SIG-M5 (cell line): Measurements from ENCODE around the gene PLIN4.

Experiments
- DNase-seq: peaks from one replicate; lab custom pipeline; 2025; lab: John Stamatoyannopoulos, UW

PLIN4 gene

DNA sequence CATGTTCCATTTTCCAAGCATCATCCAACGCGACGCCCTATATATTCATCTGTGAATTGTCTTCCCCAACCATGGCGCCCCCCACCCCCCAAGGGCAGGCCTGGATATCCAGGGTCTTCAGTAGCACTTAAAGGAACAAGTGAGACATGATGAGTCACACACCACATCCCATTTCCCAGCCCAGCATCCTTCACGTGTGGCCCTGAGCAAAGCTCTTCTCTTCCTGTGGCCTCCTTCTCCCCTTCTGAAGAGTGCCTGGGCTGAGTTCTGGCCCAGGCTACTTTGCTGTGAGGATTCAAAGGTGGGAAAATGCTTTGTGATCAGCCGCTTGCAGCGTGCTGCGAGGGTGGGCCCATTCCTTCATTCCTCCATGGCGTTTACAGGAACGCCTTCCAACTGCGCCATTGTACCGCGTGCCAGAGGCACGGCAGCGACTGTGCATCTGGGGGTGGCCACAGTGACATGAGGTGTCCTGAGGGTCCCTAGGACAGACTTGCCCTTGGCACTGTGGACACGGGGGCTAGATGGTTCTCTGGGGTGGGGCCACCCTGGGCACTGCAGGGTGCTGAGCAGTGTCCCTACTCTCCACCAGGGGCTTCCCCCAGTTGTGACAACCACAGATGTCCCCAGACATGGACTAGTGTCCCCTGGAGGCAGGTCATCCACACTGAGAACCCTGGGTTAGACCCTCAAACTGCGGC lies 11.7 kb downstream of the PLIN4 start:
- no peak for DNase-seq

DNA sequence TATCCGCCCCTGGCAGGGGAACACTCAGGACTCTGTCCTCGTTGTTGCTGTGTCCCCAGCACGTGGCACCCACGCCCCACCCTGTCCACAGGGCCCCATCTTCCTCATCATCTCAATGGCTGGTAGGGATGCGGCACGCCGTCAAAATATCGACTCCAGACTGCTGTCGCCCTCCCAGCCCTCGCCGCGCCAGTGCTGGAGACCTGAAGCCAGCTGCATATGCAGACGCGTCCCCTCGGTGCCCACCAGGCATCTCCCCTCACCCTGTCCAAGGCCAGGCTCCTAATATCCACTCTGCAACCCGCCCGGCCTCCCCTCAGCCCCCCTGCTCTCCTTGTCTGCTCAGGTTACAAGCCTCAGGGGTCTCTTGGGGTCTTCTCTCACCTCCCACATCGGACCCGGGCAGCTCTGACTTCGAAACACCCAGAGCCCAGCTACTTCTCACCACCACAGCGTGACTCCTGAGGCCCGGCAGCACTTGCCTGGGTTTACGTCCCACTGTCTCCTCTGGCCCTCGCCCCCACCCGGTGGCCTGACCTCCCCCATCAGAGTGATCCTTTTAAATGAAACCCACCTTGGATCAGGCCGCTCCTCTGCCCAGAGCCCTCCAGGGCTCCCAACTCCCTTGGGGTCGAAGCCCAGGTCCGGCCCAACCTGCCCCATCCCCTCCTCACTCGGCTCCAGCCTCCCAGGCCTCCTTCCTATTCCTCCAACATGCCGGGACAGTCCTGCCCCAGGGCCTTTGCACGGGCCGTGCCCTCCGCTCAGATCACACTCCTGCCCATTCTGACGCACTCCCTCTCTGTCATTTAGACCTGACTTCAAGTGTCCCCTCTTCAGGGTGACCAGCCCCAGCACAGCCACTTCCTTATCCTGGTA lies 12.5 kb downstream of the PLIN4 start:
- DNase-seq, result no peak

DNA sequence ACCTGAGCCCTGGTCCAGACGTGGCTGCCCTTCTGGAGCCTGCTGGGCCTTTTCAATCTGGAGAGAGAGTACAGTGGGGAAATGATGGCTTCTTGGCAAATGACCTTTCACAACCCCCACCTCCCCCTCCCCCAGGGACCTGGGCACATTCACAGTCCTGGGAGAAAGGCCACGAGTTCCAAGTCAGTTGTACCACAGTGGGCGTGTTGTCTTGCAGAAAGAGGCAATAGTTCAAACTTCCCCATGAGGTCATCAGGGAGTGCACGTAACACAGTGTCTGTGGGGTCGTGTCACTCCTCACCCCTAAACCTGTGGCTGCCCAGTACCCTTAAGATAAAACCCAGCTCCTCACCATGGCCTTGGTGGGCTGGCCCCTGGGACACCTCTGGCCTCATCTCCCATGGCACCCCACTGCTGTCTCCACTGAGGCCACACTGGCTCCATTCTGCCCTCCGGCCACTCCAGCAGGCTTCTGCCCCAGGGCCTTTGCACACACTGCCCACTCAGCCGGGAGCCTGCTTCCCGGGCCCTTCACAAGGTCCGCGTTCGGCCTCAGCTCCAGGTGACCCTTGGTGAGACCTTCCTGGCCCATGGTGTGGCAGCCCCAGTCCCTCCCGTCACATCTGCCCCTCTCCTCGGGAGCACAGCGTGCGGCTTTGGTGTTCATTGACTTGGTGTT lies 13.3 kb downstream of the PLIN4 start:
- DNase-seq, result no peak

DNA sequence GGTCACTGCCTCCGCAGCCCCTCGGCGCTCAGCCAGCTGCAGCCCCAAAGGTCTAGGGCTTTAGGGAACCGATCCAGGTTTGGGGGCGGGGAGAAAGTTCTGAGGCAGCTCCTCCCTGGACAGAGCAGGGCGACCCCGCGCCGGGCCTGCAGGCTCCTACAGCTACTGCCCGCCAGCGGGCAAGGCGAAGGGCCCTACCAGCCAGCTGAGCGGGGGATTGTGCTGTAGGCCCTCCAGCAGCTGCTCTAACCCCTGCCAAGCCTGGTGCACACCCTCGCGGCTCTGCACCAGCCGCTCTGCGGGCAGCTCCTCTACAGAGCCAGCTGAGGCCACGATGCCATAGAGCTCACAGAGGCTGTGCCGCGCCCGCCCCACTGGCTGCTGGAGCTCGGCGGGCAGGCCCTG lies 14.0 kb downstream of the PLIN4 start:
- no peak for DNase-seq

DNA sequence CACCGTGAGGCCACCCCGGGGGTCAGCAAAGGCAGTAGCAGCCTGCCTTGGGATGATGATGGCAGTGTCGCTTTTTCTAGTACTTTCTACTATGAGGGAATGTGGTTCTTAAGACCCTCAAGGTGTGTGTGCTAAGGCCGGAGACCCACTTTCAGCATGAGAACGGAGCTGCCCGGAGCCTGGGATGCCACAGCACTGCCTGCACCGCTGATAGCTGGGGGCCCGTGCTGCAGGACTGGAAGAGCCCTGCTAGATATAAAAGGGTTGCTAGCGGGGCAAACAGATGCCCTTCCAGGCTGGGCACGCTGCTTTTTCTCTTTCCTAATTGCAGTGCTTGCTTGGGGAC lies 14.5 kb downstream of the PLIN4 start:
- no peak for DNase-seq

DNA sequence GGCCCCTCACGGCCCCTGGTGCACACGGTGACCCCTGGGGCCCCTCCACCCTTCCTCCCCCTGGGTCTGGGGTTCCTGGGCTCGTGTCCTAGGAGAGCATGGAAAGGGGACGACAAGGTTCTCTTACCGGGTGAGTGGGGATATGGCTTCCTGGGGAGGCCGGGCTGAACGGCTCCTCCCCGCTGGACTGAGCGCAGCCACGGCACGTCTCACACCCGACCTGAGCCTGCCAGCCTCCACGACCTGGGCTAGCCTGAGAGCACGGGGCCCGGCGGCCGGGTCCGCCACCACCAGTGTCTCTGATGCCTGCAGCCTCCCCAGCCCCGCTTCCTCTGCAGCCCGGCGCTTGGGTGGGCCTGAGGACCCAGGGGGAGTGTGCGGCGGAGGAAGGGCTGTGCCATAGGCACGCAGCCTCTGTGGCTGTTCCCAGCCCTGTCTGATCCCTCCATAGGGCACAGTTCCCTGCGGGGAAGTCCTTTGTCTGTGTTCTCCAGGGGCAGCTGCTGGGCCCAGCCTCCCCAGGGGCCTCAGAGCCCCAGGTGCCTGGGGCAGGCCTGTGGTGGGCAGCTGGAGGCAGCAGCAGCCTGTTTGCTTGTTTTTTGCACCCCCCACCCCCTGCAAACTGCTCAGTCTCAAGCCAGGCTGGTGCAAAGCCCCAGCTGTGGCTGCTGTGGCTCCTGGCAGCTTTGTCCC lies 15.0 kb downstream of the PLIN4 start:
- no peak for DNase-seq

DNA sequence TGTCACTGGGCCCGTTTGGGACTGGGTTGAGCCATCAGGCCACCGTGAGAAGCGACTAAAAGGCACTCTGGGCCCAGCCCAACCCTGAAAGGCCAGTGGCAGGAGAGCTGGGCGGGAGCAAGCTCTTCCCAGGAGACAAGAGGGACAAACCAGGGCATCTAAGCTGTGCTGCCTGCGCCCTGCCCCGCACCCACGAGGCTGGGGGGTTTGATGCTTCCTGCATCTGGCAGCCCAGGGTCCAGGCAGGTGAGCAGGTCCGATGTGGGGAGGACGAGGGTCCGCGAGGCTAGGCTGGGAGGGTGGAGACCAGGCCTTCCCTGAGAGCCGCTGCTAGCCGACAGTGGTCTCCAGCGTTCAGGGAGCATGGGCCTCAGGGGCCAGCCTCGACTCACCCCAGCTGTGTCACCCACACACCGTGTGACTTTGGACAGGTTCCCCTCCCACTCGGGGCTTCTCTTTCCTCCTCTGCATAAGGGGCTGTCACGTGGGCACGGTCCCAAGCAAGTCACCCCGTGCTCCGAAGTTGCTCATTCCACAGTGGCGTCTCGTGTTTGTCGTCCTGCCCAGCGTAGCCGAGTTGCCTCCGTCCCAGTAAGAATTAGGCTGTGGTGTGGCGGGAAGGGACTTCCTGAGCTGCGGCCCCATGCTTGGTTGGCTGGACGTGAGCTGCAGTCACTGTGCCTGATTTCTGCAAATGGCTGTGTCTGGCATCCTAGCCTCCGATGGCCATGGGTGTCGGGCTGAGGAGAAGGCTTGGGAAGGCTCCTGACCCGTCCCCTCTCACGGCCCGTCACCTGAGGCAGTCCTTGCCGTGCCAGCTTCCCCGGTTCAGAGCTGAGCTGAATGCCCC lies 15.8 kb downstream of the PLIN4 start:
- DNase-seq, result no peak

DNA sequence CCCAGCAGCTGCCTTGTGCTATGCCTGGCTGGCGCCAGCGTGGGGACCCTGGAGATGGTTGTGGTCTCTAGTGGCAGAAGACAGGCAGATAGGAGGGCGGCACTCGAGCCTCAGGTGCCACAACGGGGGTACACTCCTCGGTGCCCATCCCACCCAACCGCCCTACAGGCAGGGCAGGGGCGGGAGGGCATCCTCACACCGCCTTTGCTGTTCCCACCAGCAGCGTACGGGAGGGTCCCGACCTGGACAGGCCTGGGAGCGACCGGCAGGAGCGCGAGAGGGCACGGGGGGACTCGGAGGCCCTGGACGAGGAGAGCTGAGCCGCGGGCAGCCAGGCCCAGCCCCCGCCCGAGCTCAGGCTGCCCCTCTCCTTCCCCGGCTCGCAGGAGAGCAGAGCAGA lies 16.6 kb downstream of the PLIN4 start:
- DNase-seq, result no peak

DNA sequence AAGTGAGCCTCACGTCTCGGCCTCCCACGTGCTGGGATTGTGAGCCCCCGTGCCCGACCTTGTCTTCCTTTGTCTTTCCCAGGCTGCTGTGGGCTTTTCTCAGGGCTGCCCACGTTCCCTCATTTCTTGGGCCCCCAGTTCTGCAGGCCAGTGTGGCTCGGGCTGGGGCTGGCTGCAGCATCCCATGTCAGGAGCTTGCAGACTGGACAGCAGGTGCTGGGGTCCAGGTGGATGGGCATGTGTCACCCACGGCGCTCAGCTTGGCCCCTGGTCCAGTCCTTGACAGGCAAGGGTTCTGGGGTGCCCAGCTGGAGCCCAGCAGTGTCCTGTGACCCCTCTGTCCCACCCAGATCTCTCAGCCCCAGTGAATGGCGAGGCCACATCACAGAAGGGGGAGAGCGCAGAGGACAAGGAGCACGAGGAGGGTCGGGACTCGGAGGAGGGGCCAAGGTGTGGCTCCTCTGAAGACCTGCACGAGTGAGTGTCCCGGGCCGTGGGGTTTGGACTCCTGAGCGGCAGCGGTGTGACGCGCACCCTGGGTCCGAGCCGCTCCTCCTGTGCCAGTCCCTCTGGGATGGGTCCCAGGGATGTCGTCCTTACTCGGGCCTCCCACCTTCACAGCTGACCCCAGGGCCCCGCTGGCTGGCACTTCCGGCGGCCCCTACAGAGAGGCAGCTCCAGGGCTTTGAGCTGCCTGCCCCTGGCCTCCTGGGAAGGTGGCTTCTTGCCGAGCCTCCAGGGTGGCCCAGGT lies 17.3 kb downstream of the PLIN4 start:
- no peak for DNase-seq

DNA sequence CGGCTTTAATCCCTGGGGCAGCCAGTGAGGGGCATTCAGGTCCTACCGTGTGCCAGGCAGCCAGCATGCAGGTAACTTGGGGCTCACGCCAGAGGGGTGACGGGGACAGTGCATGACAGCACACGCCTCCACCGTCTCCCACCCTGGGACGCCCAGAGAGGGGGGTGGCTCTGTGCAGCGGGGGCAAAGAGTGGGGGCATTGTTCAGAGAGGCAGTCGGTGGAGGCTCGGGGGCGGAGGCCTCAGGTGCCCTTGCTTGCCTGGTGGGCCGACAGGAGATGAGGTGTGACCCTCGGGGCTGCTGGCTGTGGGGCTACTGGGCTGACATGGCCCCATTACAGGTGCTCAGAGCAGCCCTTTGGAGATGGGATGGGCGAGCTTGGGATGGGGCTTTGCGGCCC lies 18.4 kb downstream of the PLIN4 start:
- no peak for DNase-seq

DNA sequence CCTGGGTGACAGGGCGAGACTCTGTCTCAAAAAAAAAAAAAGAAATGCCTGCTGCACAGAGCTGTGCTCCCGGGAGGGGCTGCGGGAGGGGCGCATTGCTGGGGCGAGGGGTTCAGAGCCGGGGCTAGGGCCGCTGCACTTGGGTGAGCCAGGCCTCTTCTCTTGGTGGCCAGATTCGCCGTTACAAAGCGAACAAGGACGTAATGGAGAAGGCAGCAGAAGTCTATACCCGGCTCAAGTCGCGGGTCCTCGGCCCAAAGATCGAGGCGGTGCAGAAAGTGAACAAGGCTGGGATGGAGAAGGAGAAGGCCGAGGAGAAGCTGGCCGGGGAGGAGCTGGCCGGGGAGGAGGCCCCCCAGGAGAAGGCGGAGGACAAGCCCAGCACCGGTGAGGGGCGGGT lies 19.0 kb downstream of the PLIN4 start:
- DNase-seq, result no peak

DNA sequence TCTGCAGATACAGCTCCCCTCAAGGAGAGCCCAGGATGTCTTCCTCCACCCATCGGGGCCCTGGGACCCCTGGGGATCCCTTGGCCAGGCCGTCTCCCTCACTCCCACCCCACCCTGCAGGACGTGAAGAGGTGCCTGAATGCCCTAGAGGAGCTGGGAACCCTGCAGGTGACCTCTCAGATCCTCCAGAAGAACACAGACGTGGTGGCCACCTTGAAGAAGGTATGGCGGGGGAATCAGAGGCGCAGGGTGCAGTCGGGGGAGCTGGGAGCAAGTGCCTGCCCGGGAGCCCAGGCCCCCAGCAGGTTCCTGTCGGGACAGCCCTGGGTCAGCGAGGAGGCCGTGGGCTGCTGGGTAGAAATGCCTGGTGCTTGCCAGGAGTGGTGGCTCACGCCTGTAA lies 19.6 kb downstream of the PLIN4 start:
- DNase-seq, result no peak

DNA sequence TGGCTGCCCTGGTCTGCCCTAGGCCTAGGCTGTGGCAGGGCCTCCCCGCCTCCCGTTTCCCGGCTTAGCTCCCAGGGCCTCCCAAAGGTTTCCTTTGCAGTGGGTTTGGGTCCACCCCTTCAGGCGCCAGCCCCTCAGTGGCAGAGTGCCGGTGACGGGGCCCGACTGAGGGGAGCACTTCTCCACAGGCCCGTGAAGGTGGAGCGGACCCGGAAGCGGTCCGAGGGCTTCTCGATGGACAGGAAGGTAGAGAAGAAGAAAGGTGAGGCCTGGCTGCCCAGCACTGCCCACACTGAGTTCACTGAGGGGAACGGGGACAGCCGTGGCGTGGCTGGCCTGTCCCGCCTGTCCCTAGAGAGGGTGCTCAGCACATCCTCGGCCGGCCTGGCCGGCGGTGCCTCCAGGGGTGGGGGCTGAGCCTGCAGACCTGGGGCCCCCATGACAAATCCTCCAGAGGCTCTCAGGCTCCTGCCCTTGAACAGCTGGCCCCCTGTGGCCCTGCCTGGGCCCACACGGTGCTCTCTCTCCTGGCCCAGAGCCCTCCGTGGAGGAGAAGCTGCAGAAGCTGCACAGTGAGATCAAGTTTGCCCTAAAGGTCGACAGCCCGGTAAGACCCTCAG lies 20.4 kb downstream of the PLIN4 start:
- DNase-seq, result no peak

DNA sequence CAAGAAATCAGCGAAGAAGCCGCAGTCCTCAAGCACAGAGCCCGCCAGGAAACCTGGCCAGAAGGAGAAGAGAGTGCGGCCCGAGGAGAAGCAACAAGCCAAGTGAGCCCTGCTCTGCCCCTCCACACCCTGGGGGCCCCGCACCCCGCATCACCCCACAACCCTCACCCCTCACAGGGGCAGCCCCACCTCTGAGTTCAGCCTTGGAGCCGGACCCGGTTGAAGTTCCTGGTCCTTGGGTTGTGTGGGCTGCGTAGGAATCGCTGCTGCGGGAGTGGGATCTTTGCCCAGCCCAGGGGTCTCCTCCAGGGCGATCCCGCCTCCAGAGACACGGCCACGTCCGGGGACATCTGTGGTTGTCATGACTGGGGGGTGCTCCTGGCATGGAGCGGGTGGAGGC lies 22.0 kb downstream of the PLIN4 start:
- no peak for DNase-seq

DNA sequence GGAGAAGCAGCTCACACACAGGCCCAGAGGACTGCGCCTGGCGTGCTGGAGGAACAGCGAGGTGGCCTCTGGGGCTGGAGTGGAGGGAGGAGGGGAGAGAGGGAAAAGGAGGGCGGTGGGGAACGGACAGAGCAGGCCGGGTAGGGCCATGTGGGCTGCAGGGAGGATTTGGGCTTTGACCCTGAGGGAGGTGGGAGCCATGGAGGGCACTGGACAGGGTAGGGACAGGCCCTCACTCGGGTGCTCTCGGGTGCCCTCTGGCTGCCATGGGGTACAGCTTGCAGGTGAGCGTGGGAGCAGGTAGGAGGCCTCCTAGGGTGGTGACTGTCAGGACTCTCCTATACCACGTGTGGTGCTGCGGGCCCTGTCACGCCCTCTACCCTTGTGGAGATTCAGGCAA lies 22.8 kb downstream of the PLIN4 start:
- no peak for DNase-seq

DNA sequence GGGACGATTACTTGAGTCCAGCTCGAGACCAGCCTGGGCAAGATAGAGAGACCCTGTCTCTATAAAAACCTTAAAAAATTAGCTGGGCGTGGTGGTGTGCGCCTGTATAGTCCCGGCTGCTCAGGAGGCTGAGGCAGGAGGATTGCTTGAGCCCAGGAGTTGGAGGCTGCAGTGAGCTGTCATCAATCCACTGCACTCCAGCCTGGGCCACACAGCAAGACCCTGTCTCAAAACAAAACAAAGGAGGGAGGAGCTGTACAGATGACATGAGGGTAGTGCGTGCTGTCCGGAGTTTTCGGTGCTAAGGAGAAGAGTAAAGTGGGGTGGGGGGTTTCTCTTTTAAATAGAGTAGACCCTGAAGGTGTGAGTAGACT lies 23.6 kb downstream of the PLIN4 start:
- DNase-seq, result no peak

DNA sequence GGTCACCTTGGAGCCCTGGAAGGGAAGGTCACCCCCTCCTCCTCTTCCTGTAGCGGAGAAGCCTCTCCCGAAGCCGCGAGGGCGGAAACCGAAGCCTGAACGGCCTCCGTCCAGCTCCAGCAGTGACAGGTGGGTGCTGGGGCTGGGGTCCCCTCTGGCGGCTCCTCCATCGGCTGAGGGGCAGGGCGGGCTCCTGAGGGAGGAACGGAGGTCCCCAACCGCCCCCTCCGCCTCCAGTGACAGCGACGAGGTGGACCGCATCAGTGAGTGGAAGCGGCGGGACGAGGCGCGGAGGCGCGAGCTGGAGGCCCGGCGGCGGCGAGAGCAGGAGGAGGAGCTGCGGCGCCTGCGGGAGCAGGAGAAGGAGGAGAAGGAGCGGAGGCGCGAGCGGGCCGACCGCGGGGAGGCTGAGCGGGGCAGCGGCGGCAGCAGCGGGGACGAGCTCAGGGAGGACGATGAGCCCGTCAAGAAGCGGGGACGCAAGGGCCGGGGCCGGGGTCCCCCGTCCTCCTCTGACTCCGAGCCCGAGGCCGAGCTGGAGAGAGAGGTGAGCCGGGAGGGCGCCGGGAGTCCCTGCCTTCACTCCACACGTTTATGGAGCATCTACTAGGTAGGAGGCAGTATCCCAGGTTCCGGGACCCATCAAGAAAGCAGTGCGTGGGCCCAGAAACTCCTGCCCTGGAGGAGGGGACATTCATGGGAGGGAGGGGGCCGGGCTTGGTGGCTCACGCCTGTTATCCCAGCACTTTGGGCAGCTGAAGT lies 24.2 kb downstream of the PLIN4 start:
- no peak for DNase-seq

DNA sequence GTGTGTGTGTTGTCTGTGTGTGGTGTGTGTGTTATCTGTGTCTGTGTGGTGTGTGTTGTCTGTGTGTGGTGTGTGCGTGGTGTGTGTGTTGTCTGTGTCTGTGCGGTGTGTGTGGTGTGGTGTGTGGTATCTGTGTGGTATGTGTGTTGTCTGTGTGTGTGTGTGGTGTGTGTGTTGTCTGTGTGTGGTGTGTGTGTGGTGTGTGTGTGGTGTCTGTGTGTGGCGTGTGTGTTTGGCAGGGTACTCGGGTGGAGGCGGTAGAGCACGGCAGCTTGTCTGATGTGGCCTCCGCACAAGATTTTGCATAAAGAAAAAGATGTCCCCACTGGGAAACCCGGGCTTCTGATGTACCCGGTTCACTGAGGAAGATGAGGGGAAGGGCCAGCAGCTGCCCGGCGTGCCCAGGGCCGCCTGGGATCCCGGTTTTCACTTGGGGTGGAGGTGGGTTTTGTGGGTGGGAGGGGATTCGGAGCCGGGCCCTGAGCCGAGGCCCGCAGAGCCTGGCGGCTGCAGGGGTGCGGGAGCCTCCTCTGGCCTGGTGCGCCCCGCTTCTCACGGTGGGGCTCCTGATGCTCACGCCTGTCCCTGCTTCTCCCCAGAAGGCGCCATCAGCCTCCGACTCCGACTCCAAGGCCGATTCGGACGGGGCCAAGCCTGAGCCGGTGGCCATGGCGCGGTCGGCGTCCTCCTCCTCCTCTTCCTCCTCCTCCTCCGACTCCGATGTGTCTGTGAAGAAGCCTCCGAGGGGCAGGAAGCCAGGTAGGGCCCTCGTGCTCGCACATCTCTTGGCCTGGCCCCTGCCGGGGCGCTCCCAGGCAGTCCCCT lies 25.0 kb downstream of the PLIN4 start:
- no peak for DNase-seq
